ENCODE data around the gene TEK.

DNA sequence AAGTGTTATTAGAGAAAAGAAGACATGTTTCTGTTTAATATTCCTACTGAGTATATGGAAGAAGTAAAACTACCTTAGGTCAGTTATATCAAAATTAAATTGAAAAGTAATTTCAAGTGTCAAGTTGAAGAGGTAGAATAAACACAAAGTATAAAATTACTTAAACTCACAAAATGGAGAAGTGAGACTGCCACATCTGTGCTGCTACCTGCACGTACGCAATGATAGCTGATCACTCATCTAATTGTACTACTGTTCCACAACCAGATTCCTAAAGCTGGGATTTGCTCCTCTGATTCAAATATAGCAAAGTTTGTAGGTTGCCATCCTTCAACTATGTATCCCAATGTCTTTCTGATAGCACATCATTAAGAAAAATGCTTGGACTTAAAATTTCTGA lies 163.1 kb downstream of the TEK start:
- TF ChIP-seq, protein P1, sequence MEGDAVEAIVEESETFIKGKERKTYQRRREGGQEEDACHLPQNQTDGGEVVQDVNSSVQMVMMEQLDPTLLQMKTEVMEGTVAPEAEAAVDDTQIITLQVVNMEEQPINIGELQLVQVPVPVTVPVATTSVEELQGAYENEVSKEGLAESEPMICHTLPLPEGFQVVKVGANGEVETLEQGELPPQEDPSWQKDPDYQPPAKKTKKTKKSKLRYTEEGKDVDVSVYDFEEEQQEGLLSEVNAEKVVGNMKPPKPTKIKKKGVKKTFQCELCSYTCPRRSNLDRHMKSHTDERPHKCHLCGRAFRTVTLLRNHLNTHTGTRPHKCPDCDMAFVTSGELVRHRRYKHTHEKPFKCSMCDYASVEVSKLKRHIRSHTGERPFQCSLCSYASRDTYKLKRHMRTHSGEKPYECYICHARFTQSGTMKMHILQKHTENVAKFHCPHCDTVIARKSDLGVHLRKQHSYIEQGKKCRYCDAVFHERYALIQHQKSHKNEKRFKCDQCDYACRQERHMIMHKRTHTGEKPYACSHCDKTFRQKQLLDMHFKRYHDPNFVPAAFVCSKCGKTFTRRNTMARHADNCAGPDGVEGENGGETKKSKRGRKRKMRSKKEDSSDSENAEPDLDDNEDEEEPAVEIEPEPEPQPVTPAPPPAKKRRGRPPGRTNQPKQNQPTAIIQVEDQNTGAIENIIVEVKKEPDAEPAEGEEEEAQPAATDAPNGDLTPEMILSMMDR (IDR thresholded peaks at IDR 0.05; ENCODE audit: borderline replicate concordance, extremely low read depth, low read length, poor library complexity, severe bottlenecking), result no peak
- TF ChIP-seq EZH2 (IDR thresholded peaks at IDR 0.05; ENCODE audit: borderline replicate concordance, low read depth, low read length, severe bottlenecking), result no peak

All from DND-41 (cell line).